Measurements from ENCODE around the gene ABLIM2.

The ABLIM2 gene

DNA sequence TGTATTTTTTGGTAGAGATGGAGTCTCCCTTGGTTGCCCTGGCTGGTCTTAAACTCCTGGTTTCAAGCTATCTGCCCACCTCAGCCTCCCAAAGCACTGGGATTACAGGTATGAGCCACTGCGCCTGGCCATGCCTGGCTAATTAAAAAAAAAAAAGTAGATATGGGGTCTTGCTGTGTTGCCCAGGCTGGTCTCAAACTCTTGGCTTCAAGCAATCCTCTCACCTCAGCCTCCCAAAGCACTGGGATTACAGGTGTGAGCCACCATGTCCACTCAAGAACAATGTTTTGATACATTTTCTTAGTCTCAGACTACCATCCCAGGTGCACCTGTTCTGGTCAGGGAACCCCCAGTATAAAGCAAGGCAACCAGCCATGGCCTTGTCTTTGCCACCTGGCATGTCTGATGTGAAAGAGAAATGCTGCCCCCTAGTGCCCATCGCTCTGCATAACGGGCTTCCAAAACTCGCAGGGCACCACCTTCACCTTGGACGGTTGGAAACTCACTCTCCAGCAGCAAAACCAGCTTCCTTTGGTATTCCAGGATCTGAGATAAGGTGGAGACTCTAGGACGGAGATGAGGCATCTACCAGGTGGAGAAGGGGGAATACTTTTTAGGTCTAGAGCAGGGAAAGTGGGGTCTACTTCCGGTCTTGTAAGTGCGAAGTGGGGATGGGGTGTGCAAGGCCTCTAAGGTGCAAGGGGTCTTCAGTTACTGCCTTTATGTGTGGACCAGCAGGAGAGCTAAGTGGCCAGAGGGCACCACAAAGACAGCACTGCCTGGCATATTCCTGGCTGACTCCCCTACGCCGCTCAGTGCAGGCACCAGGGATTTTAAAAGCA is 171.2 kb downstream of the ABLIM2 start:
- Histone ChIP-seq H2AK5ac (ENCODE audit: low read length) (no peak overlapping the region), H4K8ac (ENCODE audit: low read depth, low read length) (no peak overlapping the region), H3K18ac (ENCODE audit: low read length) (no peak overlapping the region), H3K79me2 (ENCODE audit: control insufficient read depth, insufficient read depth, low read length) (no peaks in the 10 kb centered on the region), H2BK15ac (replicated peaks; ENCODE audit: low read depth) (no peak overlapping the region), H3K4me3 (ENCODE audit: low read length) (no peak overlapping the region), H3K23ac (ENCODE audit: low read length) (no peak overlapping the region), H3K27ac (ENCODE audit: low read depth, low read length) (no peak overlapping the region), H2BK120ac (ENCODE audit: low read depth, low read length) (no peak overlapping the region), H2BK5ac (ENCODE audit: low read length) (no peak overlapping the region), H3K4me2 (ENCODE audit: low read length) (no peak overlapping the region), H3K9ac (ENCODE audit: low read length) (no peak overlapping the region), H3K79me1 (ENCODE audit: low read length) (no peaks in the 10 kb centered on the region), H3K4me1 (ENCODE audit: control insufficient read depth, low read depth, low read length) (no peaks in the 10 kb centered on the region), H3K27me3 (ENCODE audit: insufficient read depth, low read length, poor library complexity) (no peaks in the 10 kb centered on the region), H3K56ac (ENCODE audit: low read length) (no peak overlapping the region), H3K4ac (ENCODE audit: low read depth, low read length) (no peak overlapping the region), H4K5ac (ENCODE audit: low read length) (no peak overlapping the region), H3K36me3 (ENCODE audit: control insufficient read depth, insufficient read depth, low read length) (no peaks in the 10 kb centered on the region)
- DNase-seq: peak; percentile 87
- WGBS (ENCODE audit: extremely low coverage, insufficient coverage, low lambda C conversion rate): no CpG with 5 or more reads among the region's 10 CpGs

DNA sequence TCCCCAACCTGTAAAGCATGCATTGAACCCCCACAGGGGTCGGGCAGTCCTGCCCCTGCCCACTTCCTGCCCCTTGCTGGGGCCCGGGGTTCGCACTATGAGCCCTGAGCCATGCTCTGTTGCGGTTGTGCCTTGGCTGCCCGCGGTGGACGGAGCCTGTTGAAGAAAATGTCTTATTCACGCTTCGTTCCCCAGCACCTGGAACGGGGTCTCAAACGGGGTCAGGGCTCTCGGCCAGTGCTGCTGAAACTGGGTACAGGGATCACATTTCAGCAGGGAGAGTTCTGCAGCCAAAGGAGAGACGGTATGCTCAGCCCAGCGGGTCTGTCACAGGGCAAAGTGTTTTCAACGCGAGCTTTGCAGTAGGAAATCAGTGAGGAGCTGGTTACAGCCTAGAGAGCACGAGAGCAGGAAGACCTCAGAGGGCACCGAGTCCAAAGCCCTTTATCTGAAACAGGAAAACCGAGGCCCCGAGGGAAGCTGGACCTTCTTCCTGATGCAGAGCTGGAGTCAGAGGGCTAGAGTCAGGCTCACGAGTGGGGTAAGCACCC is 172.6 kb downstream of the ABLIM2 start:
- no peak overlapping the region for H2BK5ac ChIP-seq (ENCODE audit: low read length)
- no peak overlapping the region for H3K4me2 ChIP-seq (ENCODE audit: low read length)
- no peaks in the 10 kb centered on the region for H3K4me1 ChIP-seq (ENCODE audit: control insufficient read depth, low read depth, low read length)
- no peak overlapping the region for H2AK5ac ChIP-seq (ENCODE audit: low read length)
- H4K5ac ChIP-seq (ENCODE audit: low read length): no peak overlapping the region
- no peak overlapping the region for H3K4me3 ChIP-seq (ENCODE audit: low read length)
- no peak overlapping the region for H3K18ac ChIP-seq (ENCODE audit: low read length)
- no peak overlapping the region for H2BK120ac ChIP-seq (ENCODE audit: low read depth, low read length)
- no peak overlapping the region for H3K4ac ChIP-seq (ENCODE audit: low read depth, low read length)
- H3K23ac ChIP-seq (ENCODE audit: low read length): no peak overlapping the region
- H4K8ac ChIP-seq (ENCODE audit: low read depth, low read length): no peak overlapping the region
- no CpG with 5 or more reads among the region's 21 CpGs for WGBS (ENCODE audit: extremely low coverage, insufficient coverage, low lambda C conversion rate)
- H3K27me3 ChIP-seq (ENCODE audit: insufficient read depth, low read length, poor library complexity): no peaks in the 10 kb centered on the region
- H3K27ac ChIP-seq (ENCODE audit: low read depth, low read length): no peak overlapping the region
- DNase-seq: no peak
- no peaks in the 10 kb centered on the region for H3K79me1 ChIP-seq (ENCODE audit: low read length)
- no peaks in the 10 kb centered on the region for H3K79me2 ChIP-seq (ENCODE audit: control insufficient read depth, insufficient read depth, low read length)
- no peak overlapping the region for H2BK15ac ChIP-seq (replicated peaks; ENCODE audit: low read depth)
- H3K9ac ChIP-seq (ENCODE audit: low read length): no peak overlapping the region
- H3K36me3 ChIP-seq (ENCODE audit: control insufficient read depth, insufficient read depth, low read length): no peaks in the 10 kb centered on the region
- H3K56ac ChIP-seq (ENCODE audit: low read length): no peak overlapping the region

DNA sequence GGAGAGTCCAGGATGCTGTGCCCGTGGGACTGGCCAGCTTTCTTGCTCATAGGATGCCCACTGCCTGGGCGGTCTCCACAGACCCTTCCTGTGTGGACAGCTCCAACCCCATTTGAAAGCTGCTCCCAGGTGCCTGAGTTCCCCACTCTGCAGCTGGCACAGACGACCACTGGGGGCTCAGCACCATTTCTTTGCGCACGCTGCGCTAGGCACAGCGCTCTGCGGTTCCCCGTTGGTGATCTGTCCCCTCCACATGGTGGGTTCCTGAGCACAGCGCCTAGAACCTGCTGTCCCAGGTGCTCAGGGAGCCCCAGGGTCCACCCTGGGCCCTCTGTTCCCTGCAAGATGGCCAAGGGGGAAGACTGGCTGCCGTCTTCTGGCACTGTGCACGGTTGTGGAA is 173.5 kb downstream of the ABLIM2 start:
- no peak overlapping the region for H4K5ac ChIP-seq (ENCODE audit: low read length)
- no peak overlapping the region for H2BK120ac ChIP-seq (ENCODE audit: low read depth, low read length)
- WGBS (ENCODE audit: extremely low coverage, insufficient coverage, low lambda C conversion rate): no CpG with 5 or more reads among the region's 12 CpGs
- no peak overlapping the region for H3K9ac ChIP-seq (ENCODE audit: low read length)
- no peak overlapping the region for H3K4ac ChIP-seq (ENCODE audit: low read depth, low read length)
- H2AK5ac ChIP-seq (ENCODE audit: low read length): no peak overlapping the region
- no peak overlapping the region for H3K23ac ChIP-seq (ENCODE audit: low read length)
- no peak overlapping the region for H3K56ac ChIP-seq (ENCODE audit: low read length)
- H3K4me3 ChIP-seq (ENCODE audit: low read length): no peak overlapping the region
- H3K79me2 ChIP-seq (ENCODE audit: control insufficient read depth, insufficient read depth, low read length): no peaks in the 10 kb centered on the region
- no peak overlapping the region for H4K8ac ChIP-seq (ENCODE audit: low read depth, low read length)
- H2BK5ac ChIP-seq (ENCODE audit: low read length): no peak overlapping the region
- H3K4me2 ChIP-seq (ENCODE audit: low read length): no peak overlapping the region
- DNase-seq: no peak
- H3K27me3 ChIP-seq (ENCODE audit: insufficient read depth, low read length, poor library complexity): no peaks in the 10 kb centered on the region
- H3K4me1 ChIP-seq (ENCODE audit: control insufficient read depth, low read depth, low read length): no peaks in the 10 kb centered on the region
- no peaks in the 10 kb centered on the region for H3K79me1 ChIP-seq (ENCODE audit: low read length)
- H3K36me3 ChIP-seq (ENCODE audit: control insufficient read depth, insufficient read depth, low read length): no peaks in the 10 kb centered on the region
- no peak overlapping the region for H3K27ac ChIP-seq (ENCODE audit: low read depth, low read length)
- H3K18ac ChIP-seq (ENCODE audit: low read length): no peak overlapping the region
- no peak overlapping the region for H2BK15ac ChIP-seq (replicated peaks; ENCODE audit: low read depth)

DNA sequence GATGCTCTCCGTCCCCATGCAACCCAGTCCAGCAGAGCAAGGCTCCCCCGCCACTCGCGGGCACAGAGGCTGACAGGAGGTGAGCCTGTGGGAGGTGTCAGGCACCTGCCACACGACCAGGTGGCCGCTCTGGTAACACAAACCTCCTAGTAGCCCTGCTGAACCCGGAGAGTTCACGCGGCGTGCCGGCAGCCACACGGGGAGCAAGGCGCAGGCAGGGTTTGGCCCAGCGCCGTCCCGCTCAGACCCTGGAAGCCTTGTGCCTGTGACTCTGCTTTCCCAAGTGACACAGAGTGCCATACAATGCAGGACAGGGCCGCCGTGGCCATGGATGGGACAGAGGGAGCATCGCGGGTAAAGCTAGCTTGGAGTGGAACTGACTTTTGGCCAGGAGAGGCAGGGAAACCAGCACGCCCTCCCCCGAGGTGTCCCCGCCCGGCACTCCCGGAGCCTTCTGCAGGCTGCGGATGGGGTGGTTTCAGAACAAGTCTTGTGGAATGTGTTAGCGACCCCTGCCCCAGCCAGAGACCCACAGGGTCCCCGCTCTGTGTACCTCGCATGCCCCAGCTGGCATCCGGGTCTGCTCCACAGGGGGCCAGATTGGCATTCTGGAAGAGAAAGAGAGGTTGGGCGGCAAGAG is 174.2 kb downstream of the ABLIM2 start:
- no peak for DNase-seq
- Histone ChIP-seq H3K79me1 (ENCODE audit: low read length) (no peaks in the 10 kb centered on the region), H4K8ac (ENCODE audit: low read depth, low read length) (no peak overlapping the region), H3K9ac (ENCODE audit: low read length) (no peak overlapping the region), H3K36me3 (ENCODE audit: control insufficient read depth, insufficient read depth, low read length) (no peaks in the 10 kb centered on the region), H2BK120ac (ENCODE audit: low read depth, low read length) (no peak overlapping the region), H3K56ac (ENCODE audit: low read length) (no peak overlapping the region), H2BK15ac (replicated peaks; ENCODE audit: low read depth) (no peak overlapping the region), H3K27ac (ENCODE audit: low read depth, low read length) (no peak overlapping the region), H2AK5ac (ENCODE audit: low read length) (no peak overlapping the region), H3K4me2 (ENCODE audit: low read length) (no peak overlapping the region), H3K4me1 (ENCODE audit: control insufficient read depth, low read depth, low read length) (peaks cover 4% of the 10 kb centered on the region), H3K23ac (ENCODE audit: low read length) (no peak overlapping the region), H3K4ac (ENCODE audit: low read depth, low read length) (no peak overlapping the region), H4K5ac (ENCODE audit: low read length) (no peak overlapping the region), H3K79me2 (ENCODE audit: control insufficient read depth, insufficient read depth, low read length) (no peaks in the 10 kb centered on the region), H3K27me3 (ENCODE audit: insufficient read depth, low read length, poor library complexity) (no peaks in the 10 kb centered on the region), H3K18ac (ENCODE audit: low read length) (no peak overlapping the region), H2BK5ac (ENCODE audit: low read length) (no peak overlapping the region), H3K4me3 (ENCODE audit: low read length) (no peak overlapping the region)
- no CpG with 5 or more reads among the region's 31 CpGs for WGBS (ENCODE audit: extremely low coverage, insufficient coverage, low lambda C conversion rate)

DNA sequence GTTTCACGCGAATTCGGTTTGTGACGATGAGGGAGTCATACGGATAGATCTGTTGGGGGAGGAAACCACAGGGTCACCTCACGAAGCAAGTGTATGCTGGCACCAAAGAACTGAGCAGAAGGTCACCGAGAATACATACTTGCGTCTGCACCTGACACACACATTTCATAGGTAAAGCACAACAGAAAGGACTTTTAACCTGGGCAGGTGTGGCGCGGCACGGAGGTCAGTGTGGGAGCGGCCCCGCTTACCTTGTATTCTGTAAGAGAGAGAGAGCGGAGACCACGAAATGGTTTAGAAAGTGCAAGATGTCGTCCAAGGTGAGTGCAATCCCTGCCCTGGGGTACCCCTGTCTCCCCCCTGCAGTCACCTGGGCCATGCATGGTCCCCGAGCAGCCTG is 175.3 kb downstream of the ABLIM2 start:
- WGBS (ENCODE audit: extremely low coverage, insufficient coverage, low lambda C conversion rate): no CpG with 5 or more reads among the region's 17 CpGs
- Histone ChIP-seq H4K8ac (ENCODE audit: low read depth, low read length) (no peak overlapping the region), H2BK120ac (ENCODE audit: low read depth, low read length) (no peak overlapping the region), H3K27me3 (ENCODE audit: insufficient read depth, low read length, poor library complexity) (no peaks in the 10 kb centered on the region), H3K79me2 (ENCODE audit: control insufficient read depth, insufficient read depth, low read length) (no peaks in the 10 kb centered on the region), H2BK15ac (replicated peaks; ENCODE audit: low read depth) (no peak overlapping the region), H3K9ac (ENCODE audit: low read length) (no peak overlapping the region), H3K18ac (ENCODE audit: low read length) (no peak overlapping the region), H3K56ac (ENCODE audit: low read length) (no peak overlapping the region), H3K36me3 (ENCODE audit: control insufficient read depth, insufficient read depth, low read length) (no peaks in the 10 kb centered on the region), H2BK5ac (ENCODE audit: low read length) (no peak overlapping the region), H3K79me1 (ENCODE audit: low read length) (no peaks in the 10 kb centered on the region), H2AK5ac (ENCODE audit: low read length) (no peak overlapping the region), H3K27ac (ENCODE audit: low read depth, low read length) (no peak overlapping the region), H3K23ac (ENCODE audit: low read length) (no peak overlapping the region), H3K4me2 (ENCODE audit: low read length) (no peak overlapping the region), H4K5ac (ENCODE audit: low read length) (no peak overlapping the region), H3K4me3 (ENCODE audit: low read length) (no peak overlapping the region), H3K4me1 (ENCODE audit: control insufficient read depth, low read depth, low read length) (peaks cover 15% of the 10 kb centered on the region), H3K4ac (ENCODE audit: low read depth, low read length) (no peak overlapping the region)
- no peak for DNase-seq

Data from mesendoderm (in vitro differentiated cells).